ENCODE results near the gene KIF12.
A peak's percentile ranks its signal among the peaks of the same experiment; 100 is the strongest.

Gene KIF12

DNA sequence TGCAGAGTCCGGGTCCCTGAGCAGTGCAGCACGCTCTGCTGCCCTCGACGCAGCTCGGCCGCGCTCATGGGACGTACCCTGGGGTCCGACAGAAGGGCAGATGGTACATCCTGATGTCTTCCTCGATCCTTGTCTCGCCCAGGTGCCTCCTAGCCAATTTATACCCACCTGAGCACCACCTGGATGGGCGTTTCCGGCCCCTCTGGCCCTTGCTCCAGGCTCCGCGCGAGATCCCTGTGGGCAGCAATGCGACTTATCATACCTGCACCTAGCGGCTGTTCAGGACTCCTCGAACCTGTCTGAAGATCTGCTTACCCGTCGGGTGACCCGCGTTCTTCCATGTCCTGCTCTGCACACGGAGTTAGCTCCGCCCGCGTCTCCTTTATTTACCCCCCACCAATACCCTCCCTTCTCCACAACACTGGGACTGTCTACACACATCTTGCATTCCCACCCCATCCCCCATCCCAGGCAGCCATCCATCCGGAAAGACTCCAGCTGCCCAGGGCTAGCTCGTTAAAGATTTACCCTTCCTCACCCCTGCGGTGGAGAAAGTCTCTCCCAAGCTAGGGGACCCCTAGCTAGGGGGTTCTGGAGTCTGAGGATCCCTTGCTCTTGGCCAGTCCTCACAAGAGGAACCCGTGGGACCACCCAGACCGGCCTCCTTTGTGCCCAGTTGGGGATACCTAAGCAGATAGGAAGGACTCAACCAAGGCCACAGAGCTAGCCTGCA lies at the start of gene KIF12:
KIF12 (minus strand) TSS at position 357 of the 733 bp plus-strand sequence; CDS start at position 341, 16 bp downstream.
- no peak within 1 kb of the TSS for H3K27ac ChIP-seq
- DNase-seq (ENCODE audit: low spot score) = no peak
- TF ChIP-seq, protein P1, sequence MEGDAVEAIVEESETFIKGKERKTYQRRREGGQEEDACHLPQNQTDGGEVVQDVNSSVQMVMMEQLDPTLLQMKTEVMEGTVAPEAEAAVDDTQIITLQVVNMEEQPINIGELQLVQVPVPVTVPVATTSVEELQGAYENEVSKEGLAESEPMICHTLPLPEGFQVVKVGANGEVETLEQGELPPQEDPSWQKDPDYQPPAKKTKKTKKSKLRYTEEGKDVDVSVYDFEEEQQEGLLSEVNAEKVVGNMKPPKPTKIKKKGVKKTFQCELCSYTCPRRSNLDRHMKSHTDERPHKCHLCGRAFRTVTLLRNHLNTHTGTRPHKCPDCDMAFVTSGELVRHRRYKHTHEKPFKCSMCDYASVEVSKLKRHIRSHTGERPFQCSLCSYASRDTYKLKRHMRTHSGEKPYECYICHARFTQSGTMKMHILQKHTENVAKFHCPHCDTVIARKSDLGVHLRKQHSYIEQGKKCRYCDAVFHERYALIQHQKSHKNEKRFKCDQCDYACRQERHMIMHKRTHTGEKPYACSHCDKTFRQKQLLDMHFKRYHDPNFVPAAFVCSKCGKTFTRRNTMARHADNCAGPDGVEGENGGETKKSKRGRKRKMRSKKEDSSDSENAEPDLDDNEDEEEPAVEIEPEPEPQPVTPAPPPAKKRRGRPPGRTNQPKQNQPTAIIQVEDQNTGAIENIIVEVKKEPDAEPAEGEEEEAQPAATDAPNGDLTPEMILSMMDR (IDR thresholded peaks at IDR 0.05) = no peak
- H3K4me3 ChIP-seq = peak within 1 kb of the TSS; percentile 71

DNA sequence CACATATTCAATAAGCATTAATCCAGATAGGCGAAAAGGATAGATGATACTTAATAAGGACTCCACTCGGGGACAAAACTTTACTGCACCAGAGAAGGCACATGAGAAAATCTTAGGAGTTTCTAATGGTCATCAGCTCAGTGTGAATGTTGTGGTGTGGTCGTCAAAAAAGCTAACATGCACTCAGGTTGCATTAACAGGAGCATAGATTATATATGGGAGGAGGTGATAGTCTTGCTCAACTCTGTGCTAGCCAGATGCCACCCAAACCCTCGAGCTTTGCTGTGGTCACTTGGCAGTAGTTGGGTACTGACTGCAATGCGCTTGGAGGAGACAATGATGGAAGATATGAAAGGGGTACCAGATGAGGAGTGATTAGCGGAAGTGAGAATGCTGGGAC lies 47.6 kb upstream of the KIF12 start:
- TF ChIP-seq, protein P1 (IDR thresholded peaks at IDR 0.05) = no peak
- no peak for DNase-seq (ENCODE audit: low spot score)
- Histone ChIP-seq H3K4me3 (no peak overlapping the region), H3K27ac (no peak overlapping the region)

DNA sequence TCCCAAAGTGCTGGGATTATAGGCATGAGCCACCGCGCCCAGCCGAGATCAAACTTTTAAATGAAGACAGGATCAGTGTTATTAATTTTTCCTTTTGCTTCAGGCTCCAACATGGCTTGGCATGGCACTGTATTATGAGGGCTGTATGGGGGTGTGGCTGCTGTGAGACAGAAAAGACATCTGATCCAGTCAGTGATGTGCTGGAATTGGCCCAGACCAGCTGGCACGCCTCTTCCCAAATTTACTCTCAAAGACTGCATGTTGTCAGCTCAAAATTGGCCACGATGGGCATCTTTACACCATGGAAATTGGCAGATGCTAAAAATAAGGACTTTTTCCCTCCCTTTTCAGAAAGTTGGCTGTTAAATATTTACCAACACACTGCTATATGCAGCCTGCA lies 44.1 kb upstream of the KIF12 start:
- Histone ChIP-seq H3K27ac (no peak overlapping the region), H3K4me3 (no peak overlapping the region)
- no peak for DNase-seq (ENCODE audit: low spot score)
- TF ChIP-seq, protein P1 (IDR thresholded peaks at IDR 0.05) = no peak

DNA sequence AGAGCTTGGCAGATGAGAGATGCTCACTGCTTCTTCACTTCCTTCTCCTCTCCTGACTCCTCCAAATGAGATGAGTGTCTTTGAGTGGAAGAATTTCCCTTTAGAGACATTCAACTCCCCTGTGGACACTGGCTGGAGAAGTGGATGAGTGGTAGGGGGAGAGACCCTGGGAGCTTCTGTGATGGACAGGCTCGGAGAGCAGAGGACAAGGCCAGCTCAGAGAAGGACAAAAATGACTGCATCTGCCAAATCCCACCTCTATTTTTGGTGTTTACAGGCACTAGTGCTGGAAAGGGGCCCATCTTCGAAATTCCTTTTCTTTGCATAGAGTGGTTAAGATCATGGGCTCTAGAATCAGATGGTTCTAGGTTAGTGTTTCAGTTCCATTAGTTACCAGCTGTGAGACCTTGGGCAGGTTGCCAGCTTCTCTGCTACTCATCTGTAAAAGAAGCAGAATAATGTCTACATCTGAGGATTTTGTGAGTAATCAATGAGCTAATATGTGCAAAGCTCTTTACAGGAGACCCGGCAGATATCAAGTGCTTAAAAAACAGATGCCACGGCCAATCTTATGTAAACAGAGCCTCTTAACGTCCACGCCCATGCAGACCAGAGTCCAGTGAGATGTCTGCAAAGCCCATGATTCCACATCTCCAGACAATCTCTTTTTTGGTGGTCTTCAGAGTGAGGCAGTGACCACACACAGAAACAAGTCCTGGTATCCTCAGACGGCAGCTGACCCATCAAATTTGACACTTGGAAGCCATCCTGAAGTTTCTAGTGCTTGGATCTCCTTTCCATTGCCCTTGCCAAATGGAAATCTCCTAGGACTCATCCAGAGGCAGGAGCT lies 42.7 kb upstream of the KIF12 start:
- Histone ChIP-seq H3K27ac (no peak overlapping the region), H3K4me3 (no peak overlapping the region)
- no peak for DNase-seq (ENCODE audit: low spot score)
- TF ChIP-seq, protein P1 (IDR thresholded peaks at IDR 0.05) = no peak

DNA sequence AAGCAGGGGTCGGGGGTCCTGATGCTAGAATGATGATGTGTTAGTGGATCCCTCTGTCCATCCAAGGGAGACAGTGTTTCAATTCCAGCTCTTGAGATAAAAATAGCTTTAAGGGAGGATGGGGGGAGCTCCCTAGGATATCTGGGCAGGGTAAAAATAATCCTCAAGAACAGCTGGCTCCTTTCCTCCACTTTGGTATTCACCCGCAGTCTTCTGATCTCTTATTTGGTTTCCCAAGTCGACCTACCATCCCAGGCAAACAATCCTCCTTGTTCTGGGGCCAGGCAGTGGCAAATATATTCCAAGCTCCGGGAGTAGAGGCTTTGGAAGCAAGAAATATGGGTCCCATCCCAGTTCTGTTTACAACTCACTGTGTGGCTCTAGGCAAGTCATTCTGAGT lies 41.8 kb upstream of the KIF12 start:
- H3K4me3 ChIP-seq = no peak overlapping the region
- TF ChIP-seq, protein P1 (IDR thresholded peaks at IDR 0.05) = no peak
- no peak for DNase-seq (ENCODE audit: low spot score)
- H3K27ac ChIP-seq = peak overlapping the region in 1 of 2 donors; percentile 45

DNA sequence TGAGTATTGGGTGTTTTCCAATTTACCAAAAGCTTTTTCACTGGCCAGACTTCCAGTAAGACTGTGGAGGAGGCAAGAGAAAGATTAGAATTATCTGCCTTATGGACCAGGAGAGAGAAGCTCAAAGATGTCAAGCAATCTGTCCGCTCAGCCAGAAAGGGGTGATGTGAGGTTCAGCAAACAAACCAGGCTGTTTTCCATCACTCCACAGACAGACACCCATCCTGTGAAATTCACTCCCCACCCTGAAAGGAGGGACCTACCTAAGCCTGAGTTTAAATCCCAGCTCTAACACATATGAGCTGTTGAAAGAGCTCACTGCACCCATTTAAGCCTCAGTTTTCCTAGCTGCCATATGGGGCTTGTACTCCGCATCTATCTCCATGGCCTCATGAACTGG lies 41.3 kb upstream of the KIF12 start:
- Histone ChIP-seq H3K4me3 (no peak overlapping the region), H3K27ac (no peak overlapping the region)
- TF ChIP-seq, protein P1 (IDR thresholded peaks at IDR 0.05) = no peak
- no peak for DNase-seq (ENCODE audit: low spot score)

Measured in coronary artery (tissue), 2 donors.